Uterus (tissue), 4 donors: ENCODE measurements around the gene STK33. TPM values are rescaled to one million over a fixed set of nuclear protein-coding genes. Genes with fewer than 3 reads are reported as not detected.

Experiments used
- DNase-seq, 2 donors: peaks; one replicate each; pipeline ENCODE4 v3.0.0-alpha.2; 2019 to 2020
- H3K27ac ChIP-seq, 2 donors: fragments of 200-600 bp; sonication (generic); 1 replicate in 1 of 2; 2 replicates in 1 of 2; pipeline ENCODE4 v1.5.1; 2016 to 2018
- H3K27me3 ChIP-seq, 2 donors: fragments of 200-600 bp; sonication (generic); one replicate each; pipeline ENCODE4 v1.5.1; 2018 to 2019; ENCODE audit warnings: control low read depth in 1 of 2
- H3K36me3 ChIP-seq, 2 donors: fragments of 200-600 bp; sonication (generic); one replicate each; pipeline ENCODE4 v1.5.1; 2019; ENCODE audit warnings: control low read depth in 1 of 2
- H3K4me1 ChIP-seq, 2 donors: fragments of 200-600 bp; sonication (generic); one replicate each; pipeline ENCODE4 v1.5.1; 2018 to 2019; ENCODE audit warnings: control low read depth in 1 of 2
- H3K4me3 ChIP-seq, 2 donors: fragments of 200-600 bp; sonication (generic); 1 replicate in 1 of 2; 2 replicates in 1 of 2; pipeline ENCODE4 v1.5.1; 2018 to 2019; ENCODE audit warnings: mild to moderate bottlenecking in 1 of 2
- H3K9me3 ChIP-seq, 2 donors: fragments of 200-600 bp; sonication (generic); one replicate each; pipeline ENCODE4 v1.5.1; 2019; ENCODE audit warnings: control low read depth in 1 of 2
- CTCF ChIP-seq, 4 experiments: fragments of 200-600 bp in 2 of 4; fragments of 450-650 bp in 2 of 4; sonication (generic) in 2 of 4; IDR thresholded peaks; one replicate each; pipeline ENCODE4 v1.5.1; 2016 to 2019; ENCODE audit warnings: antibody characterized with exemption in 4 of 4, mild to moderate bottlenecking in 2 of 4, moderate library complexity in 1 of 4
- POLR2A ChIP-seq, 2 donors: fragments of 450-650 bp; IDR thresholded peaks; one replicate each; pipeline ENCODE4 v1.6.1; 2016; ENCODE audit warnings: antibody characterized with exemption in 2 of 2, mild to moderate bottlenecking in 1 of 2, moderate library complexity in 1 of 2
- intact Hi-C: fragments of 100-400 bp; cut with DNase I; formaldehyde crosslinking; loops from one replicate; pipeline ENCODE4 v1.15.1; 2023; ENCODE audit warnings: low total_unique reads
- total RNA-seq, 4 donors: library from RNA; depleted of rRNA in 3 of 4; stranded (reverse); fragments of >200 nt in 3 of 4; gene quantifications; one replicate each; pipeline versions ENCODE4 v1.1.0 to v1.2.4, GENCODE V29; 2014 to 2023
- donor health status: DM: yes; HTN: yes; CAD: no.

Gene STK33
- total RNA-seq, 4 donors from 2014 or later, result 12.4 to 30.7 (median 30.2) TPM

GRCh38 chr11:8415195-8415594 is 178.8 kb downstream of the STK33 start:
- no peaks in the 10 kb centered on the region for H3K27me3 ChIP-seq
- H3K4me3 ChIP-seq, result no peak overlapping the region
- no peaks in the 10 kb centered on the region for H3K9me3 ChIP-seq
- intact Hi-C loops, result no loop called here
- H3K36me3 ChIP-seq, result no peaks in the 10 kb centered on the region
- no peaks in the 10 kb centered on the region for H3K4me1 ChIP-seq
- no peak overlapping the region for H3K27ac ChIP-seq
- TF ChIP-seq CTCF (IDR thresholded peaks at IDR 0.05) (no peak), POLR2A (IDR thresholded peaks at IDR 0.05) (no peak)
- DNase-seq, result no peak

GRCh38 chr11:8408151-8408941 is 185.7 kb downstream of the STK33 start:
- no peak for DNase-seq
- no peak overlapping the region for H3K4me3 ChIP-seq
- no peaks in the 10 kb centered on the region for H3K36me3 ChIP-seq
- H3K9me3 ChIP-seq, result peaks cover 0 to 4% of the 10 kb centered on the region in 2 donors
- TF ChIP-seq CTCF (IDR thresholded peaks at IDR 0.05), result no peak
- TF ChIP-seq POLR2A (IDR thresholded peaks at IDR 0.05), result no peak
- intact Hi-C loops, result no loop called here
- no peaks in the 10 kb centered on the region for H3K4me1 ChIP-seq
- no peak overlapping the region for H3K27ac ChIP-seq
- H3K27me3 ChIP-seq, result no peaks in the 10 kb centered on the region

GRCh38 chr11:8403310-8403709 is 190.7 kb downstream of the STK33 start:
- Histone ChIP-seq H3K27ac (no peak overlapping the region), H3K4me3 (no peak overlapping the region), H3K27me3 (no peaks in the 10 kb centered on the region), H3K4me1 (no peaks in the 10 kb centered on the region), H3K36me3 (no peaks in the 10 kb centered on the region), H3K9me3 (peaks cover 0 to 4% of the 10 kb centered on the region in 2 donors)
- intact Hi-C loops, result no loop called here
- DNase-seq, result no peak
- TF ChIP-seq POLR2A (IDR thresholded peaks at IDR 0.05) (no peak), CTCF (IDR thresholded peaks at IDR 0.05) (no peak)

GRCh38 chr11:8392886-8393285 is 201.1 kb downstream of the STK33 start:
- H3K36me3 ChIP-seq, result no peaks in the 10 kb centered on the region
- no peaks in the 10 kb centered on the region for H3K9me3 ChIP-seq
- H3K4me1 ChIP-seq, result no peaks in the 10 kb centered on the region
- intact Hi-C loops, result no loop called here
- no peak for TF ChIP-seq POLR2A (IDR thresholded peaks at IDR 0.05)
- TF ChIP-seq CTCF (IDR thresholded peaks at IDR 0.05), result no peak
- H3K27ac ChIP-seq, result no peak overlapping the region
- H3K4me3 ChIP-seq, result no peak overlapping the region
- DNase-seq, result no peak
- no peaks in the 10 kb centered on the region for H3K27me3 ChIP-seq

GRCh38 chr11:8392166-8392565 is 201.9 kb downstream of the STK33 start:
- Histone ChIP-seq H3K27me3 (no peaks in the 10 kb centered on the region), H3K9me3 (no peaks in the 10 kb centered on the region), H3K27ac (no peak overlapping the region), H3K36me3 (no peaks in the 10 kb centered on the region), H3K4me3 (no peak overlapping the region), H3K4me1 (no peaks in the 10 kb centered on the region)
- intact Hi-C loops, result no loop called here
- no peak for TF ChIP-seq CTCF (IDR thresholded peaks at IDR 0.05)
- TF ChIP-seq POLR2A (IDR thresholded peaks at IDR 0.05), result no peak
- DNase-seq, result no peak
